ENCODE data around the gene TNFAIP8L2. TPM values are rescaled to one million over a fixed set of nuclear protein-coding genes. Genes with fewer than 3 reads are reported as not detected.
"Not testable (repeated sequence)": the region's sequence is repeated elsewhere in the genome, so short reads cannot be mapped to it uniquely, and the experiment has no call there.

Gene TNFAIP8L2
- total RNA-seq, 1 experiment from 2014 or later = not detected

GRCh38 chr1:151192047-151192446 lies 35.6 kb downstream of the TNFAIP8L2 start:
- ATAC-seq (no peak), DNase-seq (no peak)
- H3K4me2 ChIP-seq (ENCODE audit: low read length) = no peak overlapping the region
- no peaks in the 10 kb centered on the region for H3K9me3 ChIP-seq (ENCODE audit: low read length)
- H3K79me2 ChIP-seq (ENCODE audit: low read length) = peaks cover 43% of the 10 kb centered on the region
- H3K27ac ChIP-seq (ENCODE audit: low read length) = no peak overlapping the region
- CTCF ChIA-PET = no interaction called here
- H3K9ac ChIP-seq (ENCODE audit: low read length) = no peak overlapping the region
- H3K36me3 ChIP-seq (ENCODE audit: low read depth, low read length) = no peaks in the 10 kb centered on the region
- peaks cover 30% of the 10 kb centered on the region for H3K4me1 ChIP-seq (ENCODE audit: insufficient read depth, low read length)
- no peak overlapping the region for H2AFZ ChIP-seq (ENCODE audit: low read length)
- intact Hi-C loops (cut with micrococcal nuclease) = loop anchor here (10.0 kb wide), 1 partner anchor 353 kb away; the partner anchor contains the start of gene TUFT1
- H4K20me1 ChIP-seq (ENCODE audit: low read length) = no peaks in the 10 kb centered on the region
- no peaks in the 10 kb centered on the region for H3K27me3 ChIP-seq (ENCODE audit: low read length)
- no peak for TF ChIP-seq EZH2phosphoT487 (IDR thresholded peaks at IDR 0.05; ENCODE audit: borderline replicate concordance, low read length)
- no peak for TF ChIP-seq EZH2 (IDR thresholded peaks at IDR 0.05; ENCODE audit: low read length, unreplicated experiment)
- no peak for TF ChIP-seq CTCF (conservative IDR thresholded peaks at IDR 0.05; ENCODE audit: low read depth, low read length)
- no peak overlapping the region for H3K4me3 ChIP-seq (ENCODE audit: low read length)
- no TSS peak for BruUV-seq (replicated peaks)
- POLR2A ChIA-PET (ENCODE audit: unreplicated experiment) = no interaction called here
- no peaks in the 10 kb centered on the region for H3K9me2 ChIP-seq (replicated peaks; ENCODE audit: low read length)
- H3F3A ChIP-seq (ENCODE audit: low read length, unreplicated experiment) = peaks cover 11% of the 10 kb centered on the region

- H3K27me3 ChIP-seq (ENCODE audit: low read length) = no peaks in the 10 kb centered on the region
- no peaks in the 10 kb centered on the region for H3K9me2 ChIP-seq (replicated peaks; ENCODE audit: low read length)
- H3K4me2 ChIP-seq (ENCODE audit: low read length) = no peak overlapping the region
- no peak overlapping the region for H3K27ac ChIP-seq (ENCODE audit: low read length)
- peaks cover 33% of the 10 kb centered on the region for H3K79me2 ChIP-seq (ENCODE audit: low read length)
- no peak for TF ChIP-seq EZH2 (IDR thresholded peaks at IDR 0.05; ENCODE audit: low read length, unreplicated experiment)
- no peak for TF ChIP-seq CTCF (conservative IDR thresholded peaks at IDR 0.05; ENCODE audit: low read depth, low read length)
- TF ChIP-seq EZH2phosphoT487 (IDR thresholded peaks at IDR 0.05; ENCODE audit: borderline replicate concordance, low read length) = no peak
- ATAC-seq (no peak), DNase-seq (no peak)
- peaks cover 11% of the 10 kb centered on the region for H3F3A ChIP-seq (ENCODE audit: low read length, unreplicated experiment)
- H4K20me1 ChIP-seq (ENCODE audit: low read length) = no peaks in the 10 kb centered on the region
- ChIA-PET POLR2A (ENCODE audit: unreplicated experiment) (interaction anchor here (0.6 kb wide), 2 partner anchors 36 to 186 kb away, joined by 4 to 5 read pairs; no protein-coding TSS in a partner anchor), CTCF (no interaction called here)
- H3K9ac ChIP-seq (ENCODE audit: low read length) = no peak overlapping the region
- H3K9me3 ChIP-seq (ENCODE audit: low read length) = no peaks in the 10 kb centered on the region
- H3K4me3 ChIP-seq (ENCODE audit: low read length) = no peak overlapping the region
- BruUV-seq (replicated peaks) = no TSS peak
- no peak overlapping the region for H2AFZ ChIP-seq (ENCODE audit: low read length)
- intact Hi-C loops (cut with micrococcal nuclease) = loop anchor here (10.0 kb wide), 1 partner anchor 351 kb away; the partner anchor contains the start of gene TUFT1
- no peaks in the 10 kb centered on the region for H3K36me3 ChIP-seq (ENCODE audit: low read depth, low read length)
- peaks cover 40% of the 10 kb centered on the region for H3K4me1 ChIP-seq (ENCODE audit: insufficient read depth, low read length)
These were observed 36.9 kb downstream of the TNFAIP8L2 start for GRCh38 chr1:151193304-151193703.

GRCh38 chr1:151193856-151194255 lies 37.4 kb downstream of the TNFAIP8L2 start:
- H3K4me2 ChIP-seq (ENCODE audit: low read length) = peak overlapping the region; percentile 89
- H3K9me3 ChIP-seq (ENCODE audit: low read length) = no peaks in the 10 kb centered on the region
- intact Hi-C loops (cut with micrococcal nuclease) = loop anchor here (10.0 kb wide), 1 partner anchor 351 kb away; the partner anchor contains the start of gene TUFT1
- H3K27me3 ChIP-seq (ENCODE audit: low read length) = no peaks in the 10 kb centered on the region
- H3K4me1 ChIP-seq (ENCODE audit: insufficient read depth, low read length) = peaks cover 34% of the 10 kb centered on the region
- TF ChIP-seq EZH2 (IDR thresholded peaks at IDR 0.05; ENCODE audit: low read length, unreplicated experiment) (no peak), CTCF (conservative IDR thresholded peaks at IDR 0.05; ENCODE audit: low read depth, low read length) (no peak), EZH2phosphoT487 (IDR thresholded peaks at IDR 0.05; ENCODE audit: borderline replicate concordance, low read length) (no peak)
- no peaks in the 10 kb centered on the region for H3K36me3 ChIP-seq (ENCODE audit: low read depth, low read length)
- no TSS peak for BruUV-seq (replicated peaks)
- H3F3A ChIP-seq (ENCODE audit: low read length, unreplicated experiment) = peaks cover 11% of the 10 kb centered on the region
- POLR2A ChIA-PET (ENCODE audit: unreplicated experiment) = no interaction called here
- no peaks in the 10 kb centered on the region for H4K20me1 ChIP-seq (ENCODE audit: low read length)
- H3K79me2 ChIP-seq (ENCODE audit: low read length) = peaks cover 33% of the 10 kb centered on the region
- H3K4me3 ChIP-seq (ENCODE audit: low read length) = peak overlapping the region; percentile 69
- H3K9ac ChIP-seq (ENCODE audit: low read length) = peak overlapping the region; percentile 76; the same call in 1 of the 2 replicates
- no peaks in the 10 kb centered on the region for H3K9me2 ChIP-seq (replicated peaks; ENCODE audit: low read length)
- CTCF ChIA-PET = no interaction called here
- ATAC-seq = no peak
- 0 out of 2 replicates have a peak overlapping the region, but pooled peaks have one; percentile 12 for H3K27ac ChIP-seq (ENCODE audit: low read length)
- DNase-seq = no peak
- no peak overlapping the region for H2AFZ ChIP-seq (ENCODE audit: low read length)

- peak; percentile 99 for DNase-seq
- H3K27ac ChIP-seq (ENCODE audit: low read length) = peak overlapping the region; percentile 83
- H3K36me3 ChIP-seq (ENCODE audit: low read depth, low read length); H3K9me2 ChIP-seq (replicated peaks; ENCODE audit: low read length); H3K27me3 ChIP-seq (ENCODE audit: low read length); H3K9me3 ChIP-seq (ENCODE audit: low read length); BruUV-seq (replicated peaks); H4K20me1 ChIP-seq (ENCODE audit: low read length): not testable (repeated sequence)
- H3F3A ChIP-seq (ENCODE audit: low read length, unreplicated experiment) = peaks cover 11% of the 10 kb centered on the region
- H3K9ac ChIP-seq (ENCODE audit: low read length) = peak overlapping the region; percentile 76
- H3K4me3 ChIP-seq (ENCODE audit: low read length) = peak overlapping the region; percentile 69
- peak overlapping the region; percentile 89 for H3K4me2 ChIP-seq (ENCODE audit: low read length)
- H3K79me2 ChIP-seq (ENCODE audit: low read length) = peaks cover 33% of the 10 kb centered on the region
- ChIA-PET CTCF (interaction anchor here (1.0 to 1.4 kb wide), 2 partner anchors 57 to 146 kb away, joined by 3 to 4 read pairs; no protein-coding TSS in a partner anchor), POLR2A (ENCODE audit: unreplicated experiment) (interaction anchor here (0.6 to 0.7 kb wide), 4 partner anchors 15 to 170 kb away, joined by 3 to 13 read pairs (median 4); no protein-coding TSS in a partner anchor)
- H3K4me1 ChIP-seq (ENCODE audit: insufficient read depth, low read length) = peaks cover 30% of the 10 kb centered on the region
- peak; percentile 44 for ATAC-seq
- H2AFZ ChIP-seq (ENCODE audit: low read length) = peak overlapping the region; percentile 21; the same call in 1 of the 2 replicates
- intact Hi-C loops (cut with micrococcal nuclease) = loop anchor here (5.0 to 10.0 kb wide), 2 partner anchors 132 to 350 kb away; partner anchors contain the start of genes PI4KB and TUFT1
These were observed 38.6 kb downstream of the TNFAIP8L2 start for GRCh38 chr1:151194894-151195594.

All from PC-3 (cell line).